ENCODE data around the gene SPATA4. TPM values are rescaled to one million over a fixed set of nuclear protein-coding genes. Genes with fewer than 3 reads are reported as not detected.

SPATA4 gene
- total RNA-seq, 2 experiments from 2014 or later = not detected

Other genes starting within 250 kb of the SPATA4 start
- 1 to 10 TPM; 1.4 to 1.8 TPM for gene WDR17, start 129.7 kb downstream of the SPATA4 start, total RNA-seq
- not detected for gene ASB5, start 73.6 kb upstream of the SPATA4 start, total RNA-seq
- gene SPCS3, start 124.4 kb upstream of the SPATA4 start, total RNA-seq = 100 to 1,000 TPM; 176 to 186 TPM